NCI-H446 treated with DMSO at 0.1 percent for 48 hours (cell line): ENCODE data around the gene TTF2.
"Not testable (repeated sequence)": the region's sequence is repeated elsewhere in the genome, so short reads cannot be mapped to it uniquely, and the experiment has no call there.

Experiments
- DNase-seq: peaks from one replicate; lab custom pipeline; 2025; lab: John Stamatoyannopoulos, UW

The TTF2 gene

DNA sequence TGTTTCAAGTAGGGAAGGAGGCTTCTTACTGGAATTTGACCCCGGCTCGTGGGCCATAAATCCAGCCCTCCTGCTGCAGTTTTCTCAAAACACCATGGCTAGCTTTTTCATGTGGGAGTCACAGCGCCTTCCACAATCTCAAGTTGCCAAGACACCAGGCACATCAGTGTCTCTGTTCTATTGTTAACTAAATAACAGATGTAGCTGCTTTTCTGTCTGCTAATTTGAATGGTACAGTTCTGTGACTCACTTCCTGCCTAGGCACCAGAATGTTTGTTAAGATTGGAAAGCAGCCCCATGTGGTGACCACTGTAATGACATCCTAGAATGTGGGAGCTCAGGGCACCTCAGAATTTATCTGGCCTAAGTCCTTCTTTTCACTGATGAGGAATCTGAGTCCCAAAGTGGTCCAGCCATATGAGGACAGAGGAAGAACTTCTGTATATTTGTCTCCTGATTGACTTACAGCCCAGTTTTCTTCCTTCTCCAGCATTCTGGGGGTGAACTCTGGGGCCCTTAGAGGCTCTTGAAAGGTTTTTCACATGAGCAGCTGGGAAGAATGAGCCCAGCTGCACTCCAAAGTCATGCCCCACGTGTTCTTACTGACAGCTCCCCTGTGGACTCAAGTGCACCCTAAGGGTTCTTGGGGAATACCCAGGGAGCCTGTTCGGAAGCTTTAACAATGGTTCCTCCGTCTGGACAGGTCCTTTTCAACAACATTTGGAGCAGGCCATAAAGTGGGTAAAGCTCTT is 33.9 kb downstream of the TTF2 start:
- no peak for DNase-seq

DNA sequence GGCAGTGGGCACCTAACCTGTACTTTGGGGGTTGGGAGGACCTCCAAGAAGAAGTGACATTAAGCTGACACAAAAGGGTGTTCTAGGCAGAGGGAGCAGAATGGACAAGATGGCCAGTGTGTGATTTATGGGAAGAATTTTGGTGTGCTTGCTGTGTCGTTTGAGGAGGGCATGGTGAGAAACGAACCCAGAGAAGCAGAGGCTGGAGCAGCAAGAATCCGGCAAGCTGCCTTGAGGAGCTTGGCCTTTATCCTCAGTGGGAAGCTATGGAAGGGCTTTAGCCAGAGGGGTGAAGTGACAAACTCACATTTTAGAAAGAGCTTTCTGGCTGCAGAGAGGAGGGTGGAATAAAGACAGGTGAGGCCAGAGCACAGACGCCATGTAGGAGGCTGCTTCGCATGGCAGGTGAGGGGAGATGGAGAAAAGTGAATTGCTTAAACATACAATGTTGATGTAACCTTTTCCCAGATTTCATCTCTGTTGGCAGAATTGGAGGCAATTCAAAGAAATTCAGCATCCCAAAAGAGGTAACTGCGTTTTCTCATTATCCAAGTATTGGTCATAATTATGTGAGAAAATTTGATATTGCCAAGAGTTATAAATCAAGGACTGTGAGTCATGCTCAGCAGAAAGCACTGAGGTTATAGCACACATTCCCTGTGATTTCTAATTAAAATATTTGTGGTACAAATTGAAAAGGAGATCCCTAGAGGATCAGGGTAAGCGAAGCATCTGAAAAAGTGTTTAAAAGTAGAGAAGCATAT is 34.9 kb downstream of the TTF2 start:
- peak; percentile 25 for DNase-seq

DNA sequence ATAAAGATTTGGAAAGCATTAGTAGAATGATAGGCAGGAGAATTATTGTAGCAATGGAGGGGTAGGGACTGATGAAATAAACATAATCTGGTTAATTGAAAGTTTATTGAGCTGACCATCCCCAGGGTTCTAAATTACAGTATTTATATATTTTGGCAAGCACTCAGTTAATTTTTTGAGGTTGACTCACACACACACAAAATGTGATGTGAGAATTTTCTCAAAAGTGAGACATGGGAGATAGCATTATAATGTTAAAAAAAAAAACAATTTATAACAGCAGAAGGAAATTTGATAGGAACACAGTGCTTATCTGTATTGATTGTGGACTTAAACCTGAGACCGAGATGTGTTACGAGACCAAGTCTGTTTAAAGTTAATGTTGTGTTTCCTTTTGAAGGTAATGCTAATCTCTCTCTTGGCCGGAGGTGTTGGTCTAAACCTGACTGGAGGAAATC is 36.9 kb downstream of the TTF2 start:
- DNase-seq: no peak

DNA sequence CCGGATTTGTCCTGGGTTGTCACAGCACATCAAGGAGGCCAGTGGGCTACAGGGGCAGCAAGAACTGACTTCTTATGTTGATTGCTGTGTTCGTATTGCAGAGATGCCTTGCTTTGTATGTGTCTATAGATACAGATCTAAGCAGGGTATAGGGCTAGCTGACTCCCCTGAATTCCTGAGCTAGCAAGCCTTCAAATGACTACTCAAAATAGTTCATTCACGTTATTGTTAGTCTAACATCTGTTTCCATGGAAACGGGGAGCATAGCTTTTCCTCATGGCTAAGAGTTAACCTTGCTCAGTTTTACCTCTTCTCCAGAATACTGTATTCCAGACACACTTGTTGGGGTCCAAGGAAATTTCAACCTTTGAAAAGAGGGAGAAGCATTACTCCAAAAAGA is 37.3 kb downstream of the TTF2 start:
- no peak for DNase-seq

DNA sequence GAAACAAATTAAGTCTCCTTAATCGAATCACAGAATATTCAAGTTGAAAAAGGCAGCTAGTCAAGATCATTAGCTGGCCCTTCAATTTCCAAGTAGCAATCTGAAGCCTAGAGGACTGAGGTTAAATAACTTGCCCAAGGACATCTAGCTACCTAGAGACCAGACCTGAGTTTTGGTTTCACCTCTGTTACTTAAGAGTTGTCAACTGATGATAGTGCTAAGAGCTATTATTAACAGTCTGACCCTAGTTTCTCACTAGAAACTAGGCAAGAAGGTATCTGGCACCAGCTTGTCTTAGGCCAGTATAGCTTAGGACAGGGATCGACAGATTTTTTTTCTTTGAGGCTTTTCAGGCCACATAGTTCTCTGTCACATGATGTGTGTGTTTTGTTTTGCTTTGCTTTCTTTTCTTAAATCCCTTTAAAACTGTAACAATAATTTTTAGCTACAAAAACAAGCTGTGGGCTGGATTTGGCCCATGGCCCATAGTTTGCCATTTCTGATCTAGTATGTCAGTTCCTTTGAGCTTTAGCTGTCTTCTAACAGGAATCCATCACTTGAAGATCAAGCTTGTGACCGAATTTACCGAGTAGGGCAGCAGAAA is 38.3 kb downstream of the TTF2 start:
- DNase-seq: no peak

DNA sequence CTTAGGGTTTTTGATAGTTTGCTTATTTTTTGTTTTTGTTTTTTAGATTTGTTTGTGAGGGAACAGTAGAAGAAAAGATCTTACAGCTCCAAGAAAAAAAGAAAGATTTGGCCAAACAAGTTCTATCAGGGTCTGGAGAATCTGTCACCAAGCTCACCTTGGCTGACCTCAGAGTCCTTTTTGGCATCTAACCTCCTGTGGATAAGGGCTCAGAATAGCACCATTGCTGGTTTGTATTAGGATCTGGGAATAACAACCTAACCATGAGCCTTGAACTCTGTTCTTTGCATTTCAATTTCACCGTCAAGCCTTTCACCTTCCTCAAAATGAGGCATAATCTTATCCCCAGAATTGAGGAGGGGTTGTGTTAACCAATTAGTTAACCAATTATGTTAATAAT is 41.2 kb downstream of the TTF2 start:
- no peak for DNase-seq

DNA sequence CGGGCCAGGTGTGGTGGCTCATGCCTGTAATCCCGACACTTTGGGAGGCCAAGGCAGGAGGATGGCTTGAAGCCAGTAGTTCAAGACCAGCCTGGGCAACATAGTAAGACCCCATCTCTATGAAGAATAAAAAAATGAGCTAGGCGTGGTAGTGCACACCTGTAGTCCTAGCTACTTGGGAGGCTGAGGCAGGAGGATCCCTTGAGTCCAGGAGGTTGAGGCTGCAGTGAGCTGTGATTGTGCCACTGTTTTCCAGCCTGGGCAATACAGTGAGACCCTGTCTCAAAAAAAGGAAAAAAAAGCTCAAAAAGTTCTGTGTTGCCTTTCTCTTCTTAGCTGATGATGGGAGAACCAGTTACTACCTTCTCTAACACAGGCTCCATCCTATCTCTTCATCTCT is 41.7 kb downstream of the TTF2 start:
- not testable (repeated sequence) for DNase-seq

DNA sequence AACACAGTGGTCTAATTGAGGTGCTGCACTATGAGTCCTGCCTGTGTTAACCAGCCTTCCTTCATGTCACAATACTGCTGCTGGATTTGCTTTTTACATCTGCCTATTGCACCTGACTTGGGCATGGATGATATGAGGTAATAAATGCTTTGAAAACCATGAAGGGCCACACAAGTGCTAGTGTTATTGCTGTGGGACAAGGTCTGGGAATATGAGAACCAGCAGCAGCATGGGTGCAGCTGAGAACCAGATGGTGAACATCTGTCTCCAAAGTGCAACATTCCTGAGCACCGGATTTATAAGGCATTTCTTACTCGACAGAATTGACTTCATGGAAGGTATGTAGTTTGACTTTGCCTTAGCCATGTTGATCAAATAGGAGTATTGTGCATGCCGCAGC is 44.9 kb downstream of the TTF2 start:
- no peak for DNase-seq

DNA sequence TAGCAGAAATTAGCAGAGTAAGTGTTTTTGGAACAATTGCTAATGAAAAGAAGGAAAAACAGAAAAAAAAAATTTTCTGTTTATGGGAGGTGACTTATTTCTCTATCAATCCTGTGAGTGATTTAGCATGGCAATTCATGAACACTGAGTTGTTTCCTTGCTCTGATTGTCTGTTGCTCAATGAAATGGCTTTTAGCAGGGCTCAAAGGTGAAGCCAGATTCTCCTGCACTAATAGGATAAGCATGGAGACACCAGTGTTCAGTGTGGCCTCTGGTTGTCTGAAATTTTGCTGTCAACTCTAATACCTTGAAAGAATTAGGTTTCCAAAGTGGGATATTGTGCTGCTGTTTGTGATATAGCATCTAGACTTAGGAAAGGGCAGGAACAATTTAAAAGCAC is 45.6 kb downstream of the TTF2 start:
- no peak for DNase-seq

DNA sequence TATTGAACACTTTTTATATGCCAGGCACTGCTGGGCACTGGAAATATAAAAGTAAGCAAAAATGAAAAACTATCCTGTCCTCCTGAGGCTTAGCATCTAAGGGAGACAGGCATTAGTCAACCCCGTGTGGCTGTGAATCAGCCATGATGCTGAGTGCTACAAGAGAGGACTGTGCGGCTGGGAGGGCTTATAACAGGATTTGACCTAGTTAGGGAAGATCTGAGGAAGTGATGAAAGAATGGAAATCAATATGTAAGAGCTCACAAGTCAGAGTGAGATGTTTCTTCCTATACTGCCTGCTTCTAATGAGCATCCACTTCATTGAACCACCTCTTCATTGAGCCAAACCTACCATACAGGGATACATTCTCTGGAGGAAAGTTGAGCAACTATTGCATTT is 46.4 kb downstream of the TTF2 start:
- DNase-seq: no peak

DNA sequence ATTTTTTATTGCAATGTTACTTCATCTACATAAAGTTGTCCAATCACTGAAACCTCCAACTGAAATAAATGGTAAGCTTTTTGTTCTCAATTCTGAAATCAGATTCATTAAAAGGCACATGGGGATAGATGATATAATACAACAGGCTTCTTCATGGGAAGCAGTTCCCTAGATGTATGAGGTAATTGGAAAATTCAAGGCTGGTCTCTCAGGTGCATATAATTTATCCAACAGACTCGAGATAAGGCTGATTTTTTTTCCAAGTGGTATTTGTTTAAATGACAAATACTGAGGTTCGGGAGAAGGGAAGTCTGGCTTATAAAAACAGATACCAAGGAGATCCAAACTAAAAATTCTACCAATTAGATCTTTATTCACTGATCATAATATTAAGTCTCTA is 47.2 kb downstream of the TTF2 start:
- DNase-seq: no peak

DNA sequence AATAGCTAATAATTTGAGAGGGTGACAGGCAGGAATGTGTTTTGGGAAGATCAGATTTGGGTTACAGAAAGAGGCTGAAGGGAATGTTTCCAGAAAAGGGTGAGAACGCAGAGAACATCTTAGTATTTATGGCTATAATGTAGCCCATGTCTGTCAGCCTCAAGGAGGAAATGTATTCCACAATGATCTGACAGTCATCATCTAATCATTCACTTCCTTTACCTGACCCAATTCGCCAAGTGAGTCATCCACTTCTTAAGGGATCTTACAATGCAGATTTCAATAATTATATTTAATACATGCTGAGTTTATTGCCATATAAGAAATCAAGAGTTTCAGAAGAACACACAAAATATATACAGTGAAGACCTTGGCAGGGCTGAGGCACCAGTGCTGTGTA is 50.6 kb downstream of the TTF2 start:
- DNase-seq: no peak

DNA sequence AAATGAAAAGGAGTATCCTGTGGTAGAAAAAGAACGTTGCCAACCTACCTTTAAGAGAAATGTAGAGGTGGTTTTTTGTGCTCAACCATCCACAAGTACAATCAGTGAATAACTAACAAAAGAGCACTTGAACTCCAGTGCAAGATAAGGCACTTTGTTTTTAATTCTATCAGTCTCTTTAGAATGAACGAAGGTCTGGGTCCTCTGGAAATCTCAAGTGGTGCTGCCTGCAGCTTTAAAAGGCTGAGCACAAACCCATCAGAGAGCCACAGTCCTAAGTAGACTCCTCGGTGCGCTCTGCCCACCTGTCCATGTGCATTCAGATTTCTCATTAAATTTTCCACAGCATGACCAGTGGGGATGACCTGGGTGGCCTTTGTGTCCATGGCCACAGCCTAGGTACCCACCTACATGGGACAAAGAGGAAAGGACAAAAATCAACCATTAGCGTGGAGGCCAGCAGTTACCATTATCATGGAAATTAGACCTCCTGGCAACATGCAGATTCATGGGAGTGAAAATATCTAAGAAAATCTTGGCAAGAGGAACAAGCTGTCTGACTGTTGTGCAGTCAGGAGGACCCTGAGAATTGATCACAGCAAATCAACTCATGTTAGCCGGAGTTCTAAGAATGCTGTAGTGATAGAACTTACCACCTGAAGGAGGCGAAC is 52.1 kb downstream of the TTF2 start:
- DNase-seq: no peak

DNA sequence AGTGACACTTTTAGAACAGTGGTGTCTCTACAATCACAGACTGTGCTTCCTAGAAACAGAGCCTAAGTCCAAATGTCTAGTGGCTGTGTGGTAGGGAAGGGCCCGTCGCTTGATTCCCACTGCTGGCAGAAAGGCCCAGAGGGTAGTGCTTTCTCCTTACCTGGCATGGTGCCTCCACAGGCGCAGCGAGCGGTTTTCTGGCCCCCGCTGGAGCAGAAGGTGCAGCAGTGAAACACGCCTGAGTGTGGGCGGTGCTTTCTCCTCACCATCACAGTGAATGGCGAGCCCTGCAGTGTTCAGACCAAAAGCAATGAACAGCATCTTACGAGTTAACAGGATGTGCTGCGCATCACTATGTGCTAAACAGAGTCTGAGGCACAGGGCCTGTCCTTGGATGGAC is 53.1 kb downstream of the TTF2 start:
- DNase-seq: no peak

DNA sequence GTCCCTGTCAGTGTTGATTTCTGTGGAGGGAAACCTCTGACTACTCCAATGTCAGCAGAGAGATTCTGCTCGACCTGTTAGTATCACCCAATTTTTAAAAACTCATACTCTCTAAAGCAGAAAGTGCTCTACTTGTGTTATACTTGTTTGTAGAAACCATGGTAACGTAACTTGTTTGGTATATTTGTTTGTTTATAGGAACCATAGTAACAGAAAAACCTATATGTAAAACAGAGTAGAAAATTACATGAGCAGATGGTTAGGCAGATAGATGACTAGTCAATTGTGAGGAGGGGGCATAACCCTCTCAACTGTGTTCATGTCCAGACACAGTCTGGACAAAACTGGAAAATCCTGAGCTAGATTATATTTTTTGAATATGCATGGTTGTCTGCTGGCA is 54.8 kb downstream of the TTF2 start:
- no peak for DNase-seq

DNA sequence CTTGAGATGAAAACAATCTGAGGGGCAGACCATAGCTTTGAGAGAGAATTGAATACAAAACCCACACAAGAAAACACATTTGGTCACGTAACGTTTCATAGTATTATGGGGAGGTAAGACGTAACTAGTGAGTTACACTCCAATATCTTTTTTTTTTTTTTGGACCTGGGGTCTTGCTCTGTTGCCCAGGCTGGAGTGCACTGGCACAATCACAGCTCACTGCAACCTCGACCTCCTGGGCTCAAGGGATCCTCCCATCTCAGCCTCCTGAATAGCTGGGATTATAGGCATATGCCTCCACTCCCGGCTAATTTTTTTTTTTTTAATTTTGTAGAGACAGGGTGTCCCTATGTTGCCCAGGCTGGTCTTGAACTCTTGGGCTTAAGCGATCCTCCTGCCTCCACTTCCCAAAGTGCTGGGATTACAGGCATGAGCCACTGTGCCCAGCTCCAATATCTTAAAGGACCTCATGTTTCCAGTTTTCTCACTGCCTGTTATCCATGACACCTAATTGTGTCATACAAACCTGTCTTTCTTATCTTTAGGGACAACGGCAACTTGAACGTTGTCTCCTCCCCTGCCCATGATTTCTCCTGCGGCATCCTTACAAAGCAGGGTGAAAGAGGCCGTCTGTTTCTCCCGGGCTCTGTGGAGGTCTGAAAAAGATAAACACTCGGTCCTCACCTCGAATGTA is 56.1 kb downstream of the TTF2 start:
- DNase-seq: no peak

DNA sequence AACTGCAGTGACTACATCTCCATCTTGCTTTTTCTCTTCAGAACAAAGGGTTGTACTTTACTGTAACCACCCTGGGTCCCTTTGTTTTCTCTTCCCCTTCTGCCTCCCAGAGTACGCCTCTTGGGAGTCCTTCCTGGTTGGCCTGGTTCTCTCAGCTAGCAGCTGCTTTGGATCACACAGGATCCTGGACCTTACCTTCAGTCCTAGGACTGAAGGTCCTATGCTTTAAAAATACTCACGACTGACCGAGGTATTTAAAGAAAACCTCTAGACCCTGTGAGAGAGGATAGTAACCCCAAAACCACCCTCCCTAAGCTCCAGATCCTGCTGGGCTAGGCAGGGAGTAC is 56.6 kb downstream of the TTF2 start:
- no peak for DNase-seq

DNA sequence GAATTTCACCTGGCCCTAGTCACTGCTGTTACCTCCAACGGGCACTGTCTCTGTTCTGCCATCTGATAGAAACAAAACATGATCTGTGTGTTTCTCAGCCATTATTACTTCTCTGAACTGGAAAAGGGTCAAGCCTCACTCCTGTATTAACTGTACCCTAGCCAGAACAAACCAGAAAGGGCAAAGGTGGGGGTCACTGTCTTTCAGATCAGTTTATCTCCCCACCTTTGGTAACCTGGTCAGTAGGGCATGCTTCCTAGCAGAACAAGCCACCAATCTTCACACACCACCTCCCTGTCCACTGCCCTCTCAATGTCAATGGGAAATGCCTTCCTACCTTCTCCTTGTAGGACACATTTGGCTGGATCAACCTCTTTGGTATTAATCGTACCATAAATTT is 57.6 kb downstream of the TTF2 start:
- DNase-seq: no peak

DNA sequence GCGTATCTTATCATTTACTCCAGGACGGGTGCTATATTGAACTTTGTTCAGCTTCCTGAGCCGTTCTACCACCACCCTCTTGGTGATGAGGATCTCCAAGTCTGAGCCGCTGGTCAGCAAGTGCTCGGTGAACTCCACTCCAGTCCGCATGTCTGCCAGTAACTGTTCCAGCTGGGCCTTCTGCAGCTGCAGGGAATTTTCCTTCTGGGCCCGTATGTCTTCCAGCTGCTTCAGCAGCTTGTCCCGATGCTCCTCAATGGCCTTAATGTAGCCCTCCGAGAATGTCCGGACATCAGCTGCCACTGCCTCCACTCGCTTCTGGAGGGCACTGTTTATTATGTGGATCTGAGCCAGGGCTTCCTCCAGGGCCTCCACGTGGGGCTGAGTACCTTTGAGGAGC is 58.0 kb downstream of the TTF2 start:
- no peak for DNase-seq

DNA sequence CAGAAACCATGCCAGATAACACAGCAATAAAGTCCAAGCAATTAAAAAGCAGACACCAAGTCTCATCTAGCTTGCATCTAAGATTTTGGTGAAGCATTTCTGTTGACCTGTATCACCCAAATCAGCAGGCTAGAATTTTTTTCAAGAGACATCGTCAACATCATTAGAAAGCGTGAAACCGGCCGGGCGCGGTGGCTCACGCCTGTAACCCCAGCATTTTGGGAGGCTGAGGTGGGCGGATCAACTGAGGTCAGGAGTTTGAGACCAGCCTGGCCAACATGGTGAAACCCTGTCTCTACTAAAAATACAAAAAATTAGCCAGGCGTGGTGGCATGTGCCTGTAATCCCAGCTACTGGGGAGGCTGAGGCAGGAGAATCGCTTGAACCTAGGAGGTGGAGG is 59.0 kb downstream of the TTF2 start:
- not testable (repeated sequence) for DNase-seq

DNA sequence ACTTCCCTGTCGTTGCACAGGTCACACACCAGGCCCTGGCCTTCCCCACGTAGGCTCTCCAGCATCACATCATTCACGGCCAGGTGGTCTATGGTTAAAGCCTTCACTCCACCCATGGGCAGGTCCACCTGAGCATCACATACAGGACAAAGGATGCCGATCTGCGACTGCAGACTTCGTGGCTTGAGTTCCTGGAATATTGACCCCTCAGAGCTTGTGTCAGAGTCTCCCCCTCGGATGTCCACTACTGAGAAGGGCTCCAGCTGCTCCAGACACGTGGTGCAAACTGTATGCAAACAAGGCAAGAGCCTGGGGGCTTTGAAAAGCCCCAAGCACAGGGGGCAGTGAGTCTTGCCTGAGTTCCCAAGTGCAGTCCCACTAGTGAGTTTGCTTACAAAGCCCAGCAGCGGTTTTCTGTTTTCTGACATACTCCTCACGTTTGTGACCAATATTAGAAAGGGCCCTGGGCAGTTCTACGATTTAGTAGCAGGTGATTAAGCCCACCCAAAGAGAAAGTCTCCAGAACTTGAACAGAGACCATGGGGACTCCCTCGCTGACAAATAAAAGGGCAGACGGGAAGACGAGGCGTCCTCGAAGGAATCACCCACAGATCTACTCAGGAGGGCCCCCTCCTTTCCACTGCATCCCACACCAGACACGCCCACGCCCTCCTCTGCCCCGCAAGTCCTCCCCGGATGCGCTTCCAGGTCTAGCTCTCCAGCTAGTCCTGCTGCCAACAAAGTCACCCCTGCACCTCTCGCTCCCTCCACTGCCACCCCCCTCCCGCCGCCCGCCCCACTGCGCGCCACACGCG is 60.9 kb downstream of the TTF2 start:
- DNase-seq: no peak
